Mesodermal cell (in vitro differentiated cells): ENCODE measurements around the gene DTNA.

Source experiments
- H3K27ac ChIP-seq: 2 replicates; pipeline ENCODE4 v1.7.0; 2013; ENCODE audit warnings: mild to moderate bottlenecking, low read depth, low read length, moderate library complexity; ENCODE audit not compliant: severe bottlenecking
- H3K36me3 ChIP-seq: 2 replicates; pipeline ENCODE4 v1.7.1; 2013; ENCODE audit warnings: mild to moderate bottlenecking, low read length, moderate library complexity; ENCODE audit not compliant: control insufficient read depth, insufficient read depth
- H3K4me1 ChIP-seq: one replicate; pipeline ENCODE4 v1.7.1; 2013; ENCODE audit warnings: mild to moderate bottlenecking, low read length; ENCODE audit not compliant: insufficient read depth, control insufficient read depth, poor library complexity, severe bottlenecking
- H3K4me3 ChIP-seq: 2 replicates; pipeline ENCODE4 v1.7.0; 2013; ENCODE audit warnings: low read length, control low read depth, mild to moderate bottlenecking; ENCODE audit not compliant: insufficient read depth, poor library complexity, severe bottlenecking; ENCODE audit errors: extremely low read depth
- H3K9me3 ChIP-seq: 2 replicates; pipeline ENCODE4 v1.7.1; 2013; ENCODE audit warnings: mild to moderate bottlenecking, low read length, moderate library complexity; ENCODE audit not compliant: control insufficient read depth
- WGBS, 2 experiments: methylation state at CpG; one replicate each; pipeline ENCODE4 v1.1.5; 2013; ENCODE audit warnings: missing lambda C conversion rate in 2 of 2; ENCODE audit not compliant: insufficient coverage in 2 of 2; 5-methylcytosine and 5-hydroxymethylcytosine counted together

The DTNA gene

DNA sequence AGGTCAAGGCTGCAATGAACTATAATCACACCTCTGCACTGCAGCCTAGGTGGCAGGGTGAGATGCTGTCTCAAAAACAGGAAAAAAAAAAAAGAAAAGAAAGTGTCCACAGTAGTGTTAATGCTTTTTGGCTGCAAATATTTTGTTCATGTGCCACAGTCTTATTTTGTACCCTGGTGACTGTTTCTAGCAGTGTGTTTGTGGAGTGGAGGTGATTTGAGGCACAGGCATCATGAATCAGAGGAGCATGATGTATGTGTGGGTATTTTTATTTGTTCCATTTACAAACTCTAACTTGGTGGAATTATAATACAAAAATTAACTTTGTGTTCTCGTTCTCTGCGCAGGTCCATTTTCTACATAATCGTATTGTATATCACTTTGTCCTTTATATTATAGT is 30.6 kb downstream of the DTNA start:
- H3K9me3 ChIP-seq: no peaks in the 10 kb centered on the region

DNA sequence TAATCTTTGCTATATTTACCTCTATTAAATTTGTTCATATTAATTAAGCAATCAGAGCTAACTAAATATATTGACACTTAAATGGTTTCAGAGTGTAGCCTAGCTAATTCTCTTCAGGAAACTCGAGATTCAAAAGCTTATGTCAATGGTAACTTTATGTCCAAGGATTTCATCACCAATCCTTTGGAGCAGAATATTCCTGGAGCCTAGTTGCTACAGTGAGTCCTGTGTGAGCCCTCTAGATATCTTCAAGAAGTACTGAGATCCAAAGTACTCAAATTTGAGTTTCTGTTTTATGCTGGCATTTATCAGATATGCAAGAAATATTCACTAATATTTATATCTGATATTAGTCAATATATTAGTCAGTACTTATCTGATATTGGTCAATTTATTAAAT is 31.3 kb downstream of the DTNA start:
- no peak overlapping the region for H3K27ac ChIP-seq
- no peaks in the 10 kb centered on the region for H3K9me3 ChIP-seq
- no peaks in the 10 kb centered on the region for H3K36me3 ChIP-seq
- no peak overlapping the region for H3K4me3 ChIP-seq
- 67 to 100% methylated on average over 1 of the region's 1 CpG for WGBS, 2 experiments
- no peaks in the 10 kb centered on the region for H3K4me1 ChIP-seq

More for the DNA sequence above, 30.6 kb downstream of the DTNA start:
- Histone ChIP-seq H3K4me1 (no peaks in the 10 kb centered on the region), H3K36me3 (no peaks in the 10 kb centered on the region), H3K27ac (no peak overlapping the region), H3K4me3 (no peak overlapping the region)
- WGBS, 2 experiments: no CpG with 5 or more reads among the region's 3 CpGs

GRCh38 chr18:34742891-34743341 is 32.8 kb downstream of the DTNA start:
- no peaks in the 10 kb centered on the region for H3K4me1 ChIP-seq
- 95 to 100% methylated on average over 4 of the region's 5 CpGs for WGBS, 2 experiments
- no peaks in the 10 kb centered on the region for H3K9me3 ChIP-seq
- no peaks in the 10 kb centered on the region for H3K36me3 ChIP-seq
- H3K4me3 ChIP-seq: no peak overlapping the region
- H3K27ac ChIP-seq: no peak overlapping the region

- WGBS, 2 experiments: 84 to 97% methylated on average over 4 of the region's 4 CpGs
- Histone ChIP-seq H3K27ac (no peak overlapping the region), H3K36me3 (no peaks in the 10 kb centered on the region), H3K4me1 (no peaks in the 10 kb centered on the region), H3K4me3 (no peak overlapping the region), H3K9me3 (no peaks in the 10 kb centered on the region)
These were observed 34.5 kb downstream of the DTNA start for GRCh38 chr18:34744569-34744968.

DNA sequence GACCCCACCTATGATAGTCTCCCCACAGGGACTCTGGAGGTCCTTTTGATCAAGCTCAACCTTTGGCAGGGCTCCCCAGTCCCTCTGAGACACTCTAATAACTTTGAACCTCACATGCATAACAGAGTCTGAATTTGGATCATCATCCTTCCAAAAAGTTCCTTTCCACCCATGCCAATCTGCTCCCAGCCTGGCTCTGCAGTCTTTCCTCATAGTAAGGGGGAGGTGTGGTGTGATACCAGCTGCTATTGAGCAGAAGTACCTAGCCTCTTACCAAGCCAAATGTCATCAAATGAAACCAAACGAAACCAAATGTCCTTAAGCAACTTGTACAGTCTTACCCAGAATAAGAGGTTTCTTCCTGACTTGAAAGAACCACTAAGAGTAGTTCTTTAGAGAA is 36.5 kb downstream of the DTNA start:
- Histone ChIP-seq H3K36me3 (no peaks in the 10 kb centered on the region), H3K9me3 (no peaks in the 10 kb centered on the region), H3K4me3 (no peak overlapping the region), H3K27ac (no peak overlapping the region), H3K4me1 (no peaks in the 10 kb centered on the region)
- WGBS, 2 experiments: no CpG with 5 or more reads among the region's 1 CpG

DNA sequence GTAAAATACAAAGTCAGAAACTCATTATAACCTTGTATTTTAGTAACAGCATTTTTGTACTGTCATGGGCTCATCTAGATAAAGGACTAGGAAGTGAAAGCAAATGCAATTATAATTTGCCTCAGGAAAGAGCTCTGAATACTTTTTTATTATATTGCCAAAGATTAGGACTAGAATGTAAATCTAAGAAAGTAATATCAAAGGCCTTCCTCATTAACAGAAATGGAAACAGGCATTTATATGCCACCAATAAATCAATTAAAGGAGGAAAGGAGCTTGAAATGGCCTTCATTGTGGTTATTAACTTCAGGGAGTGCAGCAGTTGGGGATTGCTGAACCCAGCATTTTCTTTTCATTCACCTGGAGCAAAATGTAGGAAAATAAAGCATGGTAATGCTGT is 39.6 kb downstream of the DTNA start:
- Histone ChIP-seq H3K9me3 (no peaks in the 10 kb centered on the region), H3K4me3 (no peak overlapping the region), H3K36me3 (no peaks in the 10 kb centered on the region), H3K4me1 (no peaks in the 10 kb centered on the region), H3K27ac (no peak overlapping the region)

GRCh38 chr18:34752056-34752455 is 42.0 kb downstream of the DTNA start:
- Histone ChIP-seq H3K27ac (no peak overlapping the region), H3K4me1 (no peaks in the 10 kb centered on the region), H3K36me3 (no peaks in the 10 kb centered on the region), H3K9me3 (peaks cover 6% of the 10 kb centered on the region), H3K4me3 (no peak overlapping the region)
- WGBS, 2 experiments: 88 to 100% methylated on average over 1 of the region's 1 CpG

DNA sequence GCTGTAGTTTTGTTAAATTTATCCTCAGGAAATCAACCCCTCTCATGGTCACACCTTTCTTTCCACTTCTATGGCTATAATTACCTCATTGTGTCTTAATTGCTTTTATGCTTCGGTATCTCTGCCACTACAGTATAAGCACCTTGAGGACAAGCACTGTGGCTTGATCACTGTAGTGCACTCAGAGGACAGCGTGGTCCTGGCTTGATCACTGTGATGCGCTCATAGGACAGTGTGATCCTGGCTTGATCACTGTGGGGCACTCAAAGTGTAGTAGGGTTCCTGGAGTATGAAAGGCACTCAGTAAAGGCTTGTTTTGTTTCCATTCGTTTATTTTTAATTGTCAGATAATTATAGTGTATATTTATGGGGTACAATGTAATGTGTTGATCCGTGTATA is 44.2 kb downstream of the DTNA start:
- WGBS, 2 experiments: 93 to 97% methylated on average over 3 of the region's 5 CpGs
- no peaks in the 10 kb centered on the region for H3K4me1 ChIP-seq
- H3K4me3 ChIP-seq: no peak overlapping the region
- H3K36me3 ChIP-seq: peaks cover 8% of the 10 kb centered on the region
- peaks cover 13% of the 10 kb centered on the region for H3K9me3 ChIP-seq
- no peak overlapping the region for H3K27ac ChIP-seq

- no peaks in the 10 kb centered on the region for H3K4me1 ChIP-seq
- WGBS, 2 experiments: 86% methylated on average over 1 of the region's 5 CpGs; no CpG with 5 or more reads in 1 of the 2 experiments
- H3K4me3 ChIP-seq: no peak overlapping the region
- no peak overlapping the region for H3K27ac ChIP-seq
- H3K9me3 ChIP-seq: peaks cover 13% of the 10 kb centered on the region
- peaks cover 8% of the 10 kb centered on the region for H3K36me3 ChIP-seq
These were observed 47.6 kb downstream of the DTNA start for GRCh38 chr18:34757666-34758065.

DNA sequence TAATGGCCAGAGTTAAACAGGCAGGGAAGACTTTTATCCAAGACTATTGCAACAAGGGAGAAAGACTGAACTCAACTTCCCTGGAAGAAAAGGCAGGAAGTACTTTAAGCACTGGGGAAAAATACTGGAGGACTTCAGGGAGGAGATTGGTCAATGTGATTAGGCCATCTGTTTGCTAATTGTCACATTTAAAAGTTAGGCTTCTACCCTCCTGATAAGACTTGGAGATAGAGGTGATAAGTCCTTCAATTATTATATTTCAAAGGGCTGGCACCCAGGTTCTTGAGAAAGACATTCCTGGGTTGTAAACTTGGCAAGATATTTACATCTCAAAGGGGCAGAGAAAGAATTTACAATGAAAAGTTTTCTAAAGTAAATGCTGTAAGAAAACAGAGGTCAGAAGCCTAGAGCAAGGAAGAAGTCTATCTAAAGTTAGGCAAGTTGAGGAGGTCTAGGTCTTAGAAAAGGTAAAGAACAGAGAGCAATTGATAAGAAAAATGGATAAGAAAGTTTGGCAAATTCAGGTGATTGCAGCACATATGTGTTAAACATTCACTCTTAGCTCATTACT is 48.4 kb downstream of the DTNA start:
- H3K27ac ChIP-seq: no peak overlapping the region
- H3K4me1 ChIP-seq: no peaks in the 10 kb centered on the region
- no peak overlapping the region for H3K4me3 ChIP-seq
- H3K36me3 ChIP-seq: peaks cover 8% of the 10 kb centered on the region
- H3K9me3 ChIP-seq: peaks cover 13% of the 10 kb centered on the region

DNA sequence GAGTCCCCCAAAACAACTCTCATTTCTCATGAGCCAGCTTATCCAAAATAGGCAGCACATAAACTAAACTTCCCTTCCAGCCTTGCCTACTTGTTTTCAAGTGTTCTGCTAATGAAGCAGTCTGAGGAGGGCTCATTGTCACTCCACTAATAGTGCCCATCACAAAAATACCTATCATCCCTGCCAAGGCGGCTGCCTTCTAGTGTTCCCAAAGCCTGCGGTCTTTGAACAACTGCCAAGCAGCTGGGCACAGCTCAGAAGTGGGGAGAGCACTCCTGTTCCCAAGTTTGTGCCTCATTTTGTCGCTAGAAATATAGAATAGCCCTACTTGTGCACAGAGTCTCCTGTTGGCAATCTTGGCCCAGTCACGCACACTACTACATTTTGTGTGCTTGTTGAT is 50.3 kb downstream of the DTNA start:
- Histone ChIP-seq H3K27ac (no peak overlapping the region), H3K4me3 (no peak overlapping the region), H3K36me3 (peaks cover 8% of the 10 kb centered on the region), H3K9me3 (peaks cover 13% of the 10 kb centered on the region), H3K4me1 (no peaks in the 10 kb centered on the region)
- 50 to 85% methylated on average over 2 of the region's 4 CpGs for WGBS, 2 experiments
